ENCODE data around the gene RFTN1. TPM values are rescaled to one million over a fixed set of nuclear protein-coding genes. Genes with fewer than 3 reads are reported as not detected.
A peak's percentile ranks its signal among the peaks of the same experiment; 100 is the strongest.

RFTN1 gene
- total RNA-seq, 3 donors from 2014 or later (not counting 1 experiment from before 2014, with no cell fraction given), result 112 to 135 (median 115) TPM

DNA sequence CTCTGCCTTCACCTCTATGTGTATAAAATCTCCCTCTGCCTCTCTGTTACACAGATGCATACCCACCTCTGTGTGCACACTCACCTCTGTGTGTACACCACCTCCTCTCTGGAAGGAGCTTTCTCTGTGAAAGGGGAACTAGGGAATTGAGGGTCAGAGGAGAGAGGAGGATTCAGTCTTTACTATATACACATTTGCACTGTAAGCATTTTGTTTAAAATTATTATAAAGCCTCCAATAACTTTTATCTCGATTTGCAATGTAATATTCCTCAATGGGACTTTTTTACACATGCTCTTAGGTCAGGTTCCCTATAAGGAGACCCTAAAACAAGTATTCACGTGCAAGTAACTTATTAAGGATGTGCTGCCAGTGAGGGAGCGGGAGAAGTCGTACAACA is 166.0 kb downstream of the RFTN1 start:
- H3K9me3 ChIP-seq (ENCODE audit: control insufficient read depth, insufficient read depth, low read length), result no peaks in the 10 kb centered on the region
- no peak for ATAC-seq
- H3K27ac Mint-ChIP-seq, result peak overlapping the region; percentile 49 to 64
- no peaks in the 10 kb centered on the region for H3K9me3 Mint-ChIP-seq
- no peaks in the 10 kb centered on the region for H3K4me1 ChIP-seq (ENCODE audit: control insufficient read depth, insufficient read depth, low read length)
- H3K27me3 ChIP-seq (ENCODE audit: control insufficient read depth, insufficient read depth, low read length), result no peaks in the 10 kb centered on the region
- no peak overlapping the region for H3K27ac ChIP-seq (ENCODE audit: low read length)
- peaks cover 12% of the 10 kb centered on the region for H3K36me3 Mint-ChIP-seq
- no peak for DNase-seq
- no peak overlapping the region for H3K4me3 Mint-ChIP-seq
- H3K27me3 Mint-ChIP-seq (ENCODE audit: low read depth in 2 of 2), result no peaks in the 10 kb centered on the region
- TF ChIP-seq CTCF (IDR thresholded peaks at IDR 0.05), result no peak
- WGBS (ENCODE audit: insufficient coverage), result 97% methylated on average over 4 of the region's 4 CpGs
- peaks cover 39 to 44% of the 10 kb centered on the region in 2 donors for H3K4me1 Mint-ChIP-seq
- peaks cover 44% of the 10 kb centered on the region for H3K36me3 ChIP-seq (ENCODE audit: control insufficient read depth, insufficient read depth, low read length)
- intact Hi-C loops (cut with micrococcal nuclease), result no loop called here
- no peak overlapping the region for H3K4me3 ChIP-seq (ENCODE audit: low read length)

- Histone ChIP-seq H3K4me3 (ENCODE audit: low read length) (no peak overlapping the region), H3K27ac (ENCODE audit: low read length) (no peak overlapping the region), H3K36me3 (ENCODE audit: control insufficient read depth, insufficient read depth, low read length) (peaks cover 43% of the 10 kb centered on the region), H3K4me1 (ENCODE audit: control insufficient read depth, insufficient read depth, low read length) (no peaks in the 10 kb centered on the region), H3K9me3 (ENCODE audit: control insufficient read depth, insufficient read depth, low read length) (no peaks in the 10 kb centered on the region), H3K27me3 (ENCODE audit: control insufficient read depth, insufficient read depth, low read length) (no peaks in the 10 kb centered on the region)
- peaks cover 39 to 44% of the 10 kb centered on the region in 2 donors for H3K4me1 Mint-ChIP-seq
- peaks cover 12% of the 10 kb centered on the region for H3K36me3 Mint-ChIP-seq
- no peak for DNase-seq
- no peak overlapping the region for H3K4me3 Mint-ChIP-seq
- no peak for TF ChIP-seq CTCF (IDR thresholded peaks at IDR 0.05)
- intact Hi-C loops (cut with micrococcal nuclease), result no loop called here
- ATAC-seq, result no peak
- WGBS (ENCODE audit: insufficient coverage), result 87% methylated on average over 7 of the region's 7 CpGs
- H3K9me3 Mint-ChIP-seq, result no peaks in the 10 kb centered on the region
- no peaks in the 10 kb centered on the region for H3K27me3 Mint-ChIP-seq (ENCODE audit: low read depth in 2 of 2)
- peak overlapping the region; percentile 49 to 64 for H3K27ac Mint-ChIP-seq
These were observed 167.0 kb downstream of the RFTN1 start for GRCh38 chr3:16346413-16347081.

GRCh38 chr3:16343101-16343500 is 170.4 kb downstream of the RFTN1 start:
- no peak overlapping the region for H3K4me3 Mint-ChIP-seq
- peaks cover 54 to 62% of the 10 kb centered on the region in 2 donors for H3K4me1 Mint-ChIP-seq
- H3K27me3 Mint-ChIP-seq (ENCODE audit: low read depth in 2 of 2), result no peaks in the 10 kb centered on the region
- H3K36me3 Mint-ChIP-seq, result peaks cover 12% of the 10 kb centered on the region
- no peak for TF ChIP-seq CTCF (IDR thresholded peaks at IDR 0.05)
- DNase-seq (no peak), ATAC-seq (no peak)
- Histone ChIP-seq H3K36me3 (ENCODE audit: control insufficient read depth, insufficient read depth, low read length) (peaks cover 21% of the 10 kb centered on the region), H3K4me3 (ENCODE audit: low read length) (no peak overlapping the region), H3K9me3 (ENCODE audit: control insufficient read depth, insufficient read depth, low read length) (no peaks in the 10 kb centered on the region), H3K27ac (ENCODE audit: low read length) (no peak overlapping the region), H3K27me3 (ENCODE audit: control insufficient read depth, insufficient read depth, low read length) (no peaks in the 10 kb centered on the region), H3K4me1 (ENCODE audit: control insufficient read depth, insufficient read depth, low read length) (peaks cover 15% of the 10 kb centered on the region)
- 100% methylated on average over 1 of the region's 1 CpG for WGBS (ENCODE audit: insufficient coverage)
- intact Hi-C loops (cut with micrococcal nuclease), result no loop called here
- H3K27ac Mint-ChIP-seq, result peak overlapping the region; percentile 43 to 64
- no peaks in the 10 kb centered on the region for H3K9me3 Mint-ChIP-seq

DNA sequence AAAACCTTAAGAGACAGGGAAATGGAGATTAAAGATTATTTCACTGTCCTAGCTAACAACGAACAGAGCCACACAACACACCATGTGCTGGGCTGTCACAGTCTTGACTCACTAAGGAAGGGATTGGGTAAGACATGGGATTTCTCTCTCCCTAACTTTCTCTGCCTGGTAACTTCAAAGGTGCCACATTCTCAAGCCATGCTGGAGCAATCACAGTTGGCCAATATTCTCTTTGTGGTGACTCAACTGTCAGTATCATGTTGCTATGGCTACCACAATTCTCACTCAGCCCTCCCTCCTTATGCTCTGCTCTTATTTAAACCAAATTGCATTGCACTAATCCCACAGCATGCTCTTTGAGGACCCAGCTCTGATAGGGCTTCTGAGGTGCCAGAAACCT is 174.5 kb downstream of the RFTN1 start:
- Histone ChIP-seq H3K27me3 (ENCODE audit: control insufficient read depth, insufficient read depth, low read length) (no peaks in the 10 kb centered on the region), H3K4me3 (ENCODE audit: low read length) (no peak overlapping the region), H3K9me3 (ENCODE audit: control insufficient read depth, insufficient read depth, low read length) (no peaks in the 10 kb centered on the region), H3K36me3 (ENCODE audit: control insufficient read depth, insufficient read depth, low read length) (peaks cover 30% of the 10 kb centered on the region), H3K4me1 (ENCODE audit: control insufficient read depth, insufficient read depth, low read length) (peaks cover 30% of the 10 kb centered on the region), H3K27ac (ENCODE audit: low read length) (peak overlapping the region; percentile 85)
- Mint-ChIP-seq H3K36me3 (no peaks in the 10 kb centered on the region), H3K27ac (peak overlapping the region; percentile 93), H3K4me1 (peaks cover 61% of the 10 kb centered on the region in 2 donors), H3K27me3 (ENCODE audit: low read depth in 2 of 2) (no peaks in the 10 kb centered on the region), H3K4me3 (peak overlapping the region; percentile 78), H3K9me3 (no peaks in the 10 kb centered on the region)
- DNase-seq, result peak; percentile 33 to 68
- TF ChIP-seq CTCF (IDR thresholded peaks at IDR 0.05), result no peak
- ATAC-seq, result peak; percentile 78 to 82 (median 79)
- no CpG with 5 or more reads among the region's 1 CpG for WGBS (ENCODE audit: insufficient coverage)
- intact Hi-C loops (cut with micrococcal nuclease), result loop anchor here (1.0 to 2.0 kb wide), 5 partner anchors 38 to 212 kb away; no protein-coding TSS in a partner anchor
